Left kidney (tissue), 2 donors: Measurements from ENCODE around the gene ALKBH2. TPM values are rescaled to one million over a fixed set of nuclear protein-coding genes. Genes with fewer than 3 reads are reported as not detected.
"Not testable (repeated sequence)": the region's sequence is repeated elsewhere in the genome, so short reads cannot be mapped to it uniquely, and the experiment has no call there.

Source experiments
- DNase-seq: peaks from one replicate; pipeline ENCODE4 v3.0.0-alpha.2; 2013
- polyA plus RNA-seq: library from polyadenylated mRNA; unstranded; fragments of 120-200 nt; gene quantifications from one replicate; pipeline ENCODE4 v1.2.1, GENCODE V29; 2013; ENCODE audit not compliant: insufficient read length

ALKBH2 gene
- polyA plus RNA-seq, 1 donor, result 30.0 TPM

- no peak for DNase-seq
Observed at GRCh38 chr12:109082751-109083150, 10.5 kb downstream of the ALKBH2 start.

GRCh38 chr12:109074866-109075265 lies 18.4 kb downstream of the ALKBH2 start:
- no peak for DNase-seq

GRCh38 chr12:109069307-109070271 lies 23.7 kb downstream of the ALKBH2 start:
- DNase-seq, result no peak

GRCh38 chr12:109065853-109066193 lies 27.4 kb downstream of the ALKBH2 start:
- no peak for DNase-seq

GRCh38 chr12:109065154-109065852 lies 28.0 kb downstream of the ALKBH2 start:
- DNase-seq, result no peak

- no peak for DNase-seq
Observed at GRCh38 chr12:109064143-109064542, 29.1 kb downstream of the ALKBH2 start.

GRCh38 chr12:109058773-109059172 lies 34.5 kb downstream of the ALKBH2 start:
- no peak for DNase-seq

GRCh38 chr12:109057376-109057775 lies 35.9 kb downstream of the ALKBH2 start:
- DNase-seq, result no peak

GRCh38 chr12:109056891-109057290 lies 36.4 kb downstream of the ALKBH2 start:
- no peak for DNase-seq

GRCh38 chr12:109054520-109054919 lies 38.8 kb downstream of the ALKBH2 start:
- DNase-seq, result no peak

GRCh38 chr12:109054124-109054513 lies 39.2 kb downstream of the ALKBH2 start:
- not testable (repeated sequence) for DNase-seq

- no peak for DNase-seq
Observed at GRCh38 chr12:109053382-109054123, 39.7 kb downstream of the ALKBH2 start.

GRCh38 chr12:109052414-109053323 lies 40.6 kb downstream of the ALKBH2 start, which contains the start of gene USP30:
USP30 (plus strand) TSS chr12:109052576; CDS start chr12:109052679, 103 bp downstream.
- peak; percentile 88 for DNase-seq

GRCh38 chr12:109052097-109052413 lies 41.2 kb downstream of the ALKBH2 start:
- no peak for DNase-seq

- DNase-seq, result not testable (repeated sequence)
Observed at GRCh38 chr12:109049794-109050193, 43.5 kb downstream of the ALKBH2 start.

- not testable (repeated sequence) for DNase-seq
Observed at GRCh38 chr12:109048706-109049105, 44.6 kb downstream of the ALKBH2 start.

- DNase-seq, result no peak
Observed at GRCh38 chr12:109047081-109047805, 46.0 kb downstream of the ALKBH2 start.

GRCh38 chr12:109044241-109044640 lies 49.0 kb downstream of the ALKBH2 start:
- DNase-seq, result no peak
